GM21526 (cell line): ENCODE measurements around the gene GJD4.

Source experiments
- ATAC-seq: cut with Tn5 transposase; IDR thresholded peaks from one replicate; pipeline ENCODE4 v1.9.1; 2021; ENCODE audit warnings: moderate library complexity; ENCODE audit not compliant: unreplicated experiment, low FRiP score

GJD4 gene

DNA sequence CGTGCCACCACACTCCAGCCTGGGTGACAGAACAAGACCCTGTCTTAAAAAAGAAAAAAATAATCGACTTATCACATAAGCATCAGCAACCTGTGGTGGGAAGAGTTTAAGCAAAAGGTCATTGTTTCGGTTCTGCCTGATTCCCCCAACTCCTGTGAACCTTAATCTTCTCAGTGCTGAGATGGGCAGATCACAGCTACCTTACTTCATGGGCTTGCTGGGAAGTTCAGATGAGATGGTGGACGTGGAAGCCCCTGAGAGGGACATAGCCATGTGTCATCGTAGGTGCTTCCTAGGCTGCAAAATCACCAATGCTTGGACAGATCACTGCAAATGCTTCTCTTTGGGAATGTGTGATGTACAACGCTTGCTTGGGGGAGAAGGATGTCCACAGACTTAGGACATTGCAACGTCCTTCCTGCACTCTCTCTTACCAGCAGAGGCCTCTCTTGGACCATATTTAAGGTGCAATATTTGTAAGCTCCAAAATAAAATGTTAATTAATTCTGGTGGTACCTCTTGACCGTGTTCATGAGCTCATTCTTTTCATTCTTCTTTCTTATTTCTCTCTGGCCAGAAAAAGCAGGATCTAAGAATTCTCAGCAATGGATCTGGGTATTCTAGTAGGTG, 8.6 kb downstream of the GJD4 start:
- no peak for ATAC-seq

DNA sequence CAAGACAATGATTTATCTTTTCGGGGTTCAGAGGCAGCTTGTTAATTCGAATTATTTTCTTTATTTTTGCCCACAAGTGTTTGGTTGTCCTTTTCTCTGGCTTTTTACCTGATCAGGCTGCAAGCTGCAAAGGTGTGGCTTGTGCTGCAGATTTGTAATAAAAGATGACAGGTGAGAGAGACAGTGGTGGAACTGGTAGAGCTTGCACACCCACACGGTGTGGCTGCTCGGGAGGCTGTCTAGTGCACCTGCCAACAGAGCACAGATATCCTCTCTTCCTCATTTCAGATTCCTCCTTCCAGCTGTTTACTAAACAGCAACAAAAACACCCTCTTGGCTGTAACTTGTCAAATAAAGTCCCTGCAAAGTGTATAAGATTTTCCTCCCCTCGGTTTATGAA, 9.2 kb downstream of the GJD4 start:
- no peak for ATAC-seq

DNA sequence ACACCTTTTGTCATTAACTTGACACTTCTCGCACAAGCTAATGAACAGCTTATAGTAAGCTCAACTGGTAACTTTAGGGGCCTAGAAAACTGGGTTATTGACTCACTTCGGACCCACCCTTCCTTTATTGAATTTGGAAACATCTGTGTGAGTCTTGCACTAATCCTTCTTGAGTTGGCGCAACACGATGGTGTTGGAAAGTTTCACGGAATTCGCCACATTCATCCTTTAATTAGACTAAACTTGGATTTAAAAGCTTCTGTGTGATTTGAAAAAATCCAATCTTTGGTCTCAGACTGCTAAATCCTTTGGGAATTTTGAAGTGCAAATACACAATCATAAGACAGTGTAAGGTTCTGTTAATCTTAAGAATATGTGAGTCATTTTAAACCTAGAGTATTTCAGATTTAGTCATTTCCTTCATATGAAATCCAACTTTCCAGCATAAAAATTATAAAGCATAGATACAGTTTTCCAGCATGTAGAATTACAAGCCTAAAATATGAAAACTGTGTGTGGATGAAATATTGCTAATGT, 21.9 kb downstream of the GJD4 start:
- no peak for ATAC-seq

DNA sequence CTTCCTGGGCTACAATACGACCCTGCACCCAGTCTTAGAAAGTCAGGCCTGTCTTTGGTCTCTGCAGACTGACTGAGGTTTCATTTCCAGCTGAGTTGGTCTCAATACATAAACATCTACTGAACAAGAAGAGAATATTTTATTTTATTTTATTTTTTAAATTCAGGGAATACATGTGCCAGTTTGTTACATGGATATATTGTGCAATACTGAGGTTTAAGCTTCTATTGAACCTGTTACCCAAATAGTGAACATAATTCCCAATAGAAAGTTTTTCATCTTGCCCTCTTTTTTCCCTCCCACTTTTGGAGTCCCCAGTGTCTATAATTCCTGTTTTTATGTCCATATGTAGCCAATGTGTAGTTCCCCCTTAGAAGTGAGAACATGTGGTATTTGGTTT, 26.3 kb downstream of the GJD4 start:
- ATAC-seq = no peak

DNA sequence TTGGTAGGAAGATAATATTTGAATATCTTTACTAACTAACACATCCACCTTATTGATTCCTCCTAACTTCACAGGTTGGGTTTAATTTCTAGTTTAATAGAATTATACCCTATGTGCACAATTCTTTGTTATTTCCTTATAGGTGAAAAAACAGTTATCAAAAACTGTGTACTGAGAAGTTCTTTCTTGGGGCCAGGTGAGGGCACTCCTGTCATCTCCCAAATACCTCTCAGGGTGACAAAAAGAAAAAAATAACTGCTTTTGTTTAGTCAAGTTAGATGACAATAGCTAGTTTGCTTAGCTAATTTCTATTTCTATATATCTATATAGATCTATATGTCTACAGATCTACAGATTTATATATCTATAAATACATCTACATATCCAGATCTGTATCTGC, 26.9 kb downstream of the GJD4 start:
- no peak for ATAC-seq

DNA sequence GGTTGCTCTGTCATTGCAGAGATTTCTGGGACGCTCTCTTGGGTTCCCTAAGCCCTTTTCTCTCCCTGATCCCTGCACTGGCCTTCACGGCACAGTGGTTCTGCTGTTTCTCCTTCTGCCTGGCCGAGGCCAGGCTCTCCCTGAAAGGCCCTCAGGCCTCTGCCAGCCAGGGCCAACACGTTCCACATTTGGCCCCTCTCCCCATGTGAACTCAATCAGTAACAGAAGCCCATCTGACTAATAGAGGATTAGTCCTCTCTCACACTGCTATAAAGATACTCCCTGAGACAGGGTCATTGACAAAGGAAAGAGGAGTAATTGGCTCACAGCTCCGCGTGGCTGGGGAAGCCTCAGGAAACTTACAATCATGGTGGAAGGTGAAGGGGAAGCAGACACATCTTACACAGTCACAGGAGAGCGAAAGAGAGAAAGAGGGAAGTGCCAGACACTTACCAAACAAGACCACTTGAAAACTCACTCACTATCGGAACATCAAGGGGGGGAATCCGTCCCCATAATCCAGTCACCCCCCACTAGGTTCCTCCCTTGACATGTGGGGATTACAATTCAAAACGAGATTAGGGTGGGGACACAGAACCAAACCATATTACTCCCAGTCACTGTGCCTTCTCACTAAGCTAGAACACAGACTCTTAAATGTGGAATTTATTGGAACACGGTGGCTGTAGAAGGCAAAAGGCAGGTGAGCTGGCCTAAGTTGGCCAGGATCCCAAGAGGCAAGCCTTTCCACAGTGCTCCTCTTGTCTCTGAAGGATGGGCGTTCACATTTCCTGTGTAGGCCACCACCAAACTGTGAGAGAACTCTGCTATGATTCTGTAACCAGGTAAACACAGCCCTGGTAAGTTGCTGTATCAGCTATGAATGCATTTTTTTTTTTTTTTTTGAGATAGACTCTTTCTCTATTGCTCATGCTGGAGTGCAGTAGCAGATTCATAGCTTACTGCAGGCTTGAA, 28.2 kb downstream of the GJD4 start:
- no peak for ATAC-seq

DNA sequence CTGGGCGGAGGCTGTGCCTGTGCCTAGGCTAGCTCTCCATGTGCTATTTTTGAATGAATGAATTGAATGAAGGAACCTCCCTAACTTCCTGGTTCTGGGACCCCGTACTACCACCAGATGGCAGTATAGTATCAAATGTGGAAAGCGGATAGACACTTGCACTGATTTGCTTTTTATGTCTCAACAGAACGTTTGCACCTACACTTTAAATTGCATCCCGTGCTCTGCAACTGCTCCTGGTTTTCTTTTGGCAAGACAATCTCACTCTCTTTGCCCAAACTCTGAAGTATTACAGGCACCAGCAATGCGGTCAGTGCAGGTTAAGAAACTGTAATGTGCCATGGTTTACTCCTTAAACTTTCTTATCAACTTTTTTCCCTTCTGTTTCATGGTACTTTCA, 30.4 kb downstream of the GJD4 start:
- peak; percentile 74 for ATAC-seq

DNA sequence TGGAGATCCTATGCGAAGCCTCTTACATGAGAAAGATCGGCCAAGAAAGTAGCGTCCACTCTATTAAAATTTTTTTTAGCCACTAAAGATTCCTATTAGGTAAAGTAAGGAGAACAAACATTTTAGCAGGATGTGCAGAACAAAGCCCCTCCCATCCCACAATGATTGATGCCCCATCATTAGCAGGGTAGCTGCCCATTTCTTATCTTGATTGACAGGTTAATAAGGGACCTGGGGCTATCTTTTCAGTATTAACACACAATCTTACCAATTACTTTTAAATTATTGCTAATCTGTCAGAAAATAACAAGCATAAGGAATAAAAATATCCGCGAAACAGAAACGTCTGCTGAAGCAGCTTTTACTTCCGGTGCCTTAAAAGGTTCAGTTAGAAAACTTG, 31.8 kb downstream of the GJD4 start:
- ATAC-seq = no peak

DNA sequence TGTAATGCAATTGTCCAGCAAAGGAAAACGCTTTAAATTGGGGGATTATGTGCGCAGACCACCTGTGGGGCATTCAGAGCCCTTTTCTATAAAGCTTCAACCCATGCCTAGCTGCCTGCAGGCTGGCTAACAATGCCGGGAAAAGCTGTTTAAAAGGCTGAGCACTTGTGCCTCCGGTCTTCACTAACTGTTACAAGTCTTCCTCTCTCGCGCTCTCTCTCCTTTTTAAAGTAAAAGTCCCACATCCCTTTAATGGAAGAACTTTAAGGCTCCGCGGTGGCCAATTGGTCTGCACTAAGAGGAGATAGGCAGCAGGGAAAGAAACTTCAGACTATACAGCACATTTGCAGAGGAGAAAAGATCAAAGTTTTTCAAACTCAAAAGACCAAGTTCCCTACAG, 32.3 kb downstream of the GJD4 start:
- no peak for ATAC-seq

DNA sequence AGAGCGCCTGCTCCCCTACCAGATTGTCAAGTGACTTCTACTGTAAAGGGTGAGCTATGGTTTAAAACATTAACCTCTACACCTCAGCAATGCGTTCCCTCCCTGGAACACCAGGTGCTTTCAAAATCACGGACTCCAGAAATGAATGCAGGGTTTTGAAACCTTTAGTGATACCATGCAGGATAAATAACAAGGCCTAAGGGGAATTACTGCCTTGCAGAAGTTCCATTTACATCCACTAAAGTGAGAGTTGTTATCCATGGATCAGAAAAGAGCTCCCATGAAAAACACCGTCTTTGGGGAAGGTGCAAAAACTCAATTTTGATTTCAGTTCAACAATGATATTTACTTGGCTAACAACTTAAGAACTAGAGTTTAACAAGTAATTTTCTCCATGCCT, 33.0 kb downstream of the GJD4 start:
- ATAC-seq = no peak

DNA sequence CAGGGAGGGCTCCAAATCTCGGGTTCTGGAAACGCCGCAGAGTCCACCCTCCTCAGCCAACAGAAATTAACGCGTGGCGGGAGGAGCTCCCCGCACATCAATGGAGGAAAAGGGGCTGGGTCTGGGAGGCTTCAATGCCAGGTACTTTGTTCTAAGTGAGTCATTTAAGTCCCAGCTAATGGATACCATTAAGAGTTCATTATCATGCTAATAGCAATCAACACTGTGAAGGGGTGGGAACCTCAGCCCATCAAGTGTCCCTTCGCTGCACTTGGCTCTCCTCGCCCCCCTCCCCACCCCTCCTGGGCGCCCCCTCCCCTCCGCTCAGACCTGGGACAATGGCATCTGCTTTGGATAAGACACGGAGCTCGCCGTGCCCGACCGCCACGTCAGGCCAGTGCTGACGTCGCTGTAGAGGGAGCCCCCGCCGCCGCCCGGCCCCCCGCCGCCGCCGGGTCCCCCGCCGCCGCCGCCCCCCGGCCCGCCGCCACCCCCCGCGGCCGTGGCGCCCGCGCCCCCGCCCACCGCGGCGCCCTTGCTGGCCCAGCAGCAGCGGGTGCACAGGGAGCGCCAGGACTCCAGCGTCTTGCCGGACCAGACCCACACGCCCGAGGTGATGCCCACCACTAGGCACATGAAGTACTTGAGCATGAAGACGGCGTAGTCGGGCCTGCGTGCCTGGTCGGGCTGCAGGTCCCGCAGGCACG, 34.0 kb downstream of the GJD4 start:
- no peak for ATAC-seq

DNA sequence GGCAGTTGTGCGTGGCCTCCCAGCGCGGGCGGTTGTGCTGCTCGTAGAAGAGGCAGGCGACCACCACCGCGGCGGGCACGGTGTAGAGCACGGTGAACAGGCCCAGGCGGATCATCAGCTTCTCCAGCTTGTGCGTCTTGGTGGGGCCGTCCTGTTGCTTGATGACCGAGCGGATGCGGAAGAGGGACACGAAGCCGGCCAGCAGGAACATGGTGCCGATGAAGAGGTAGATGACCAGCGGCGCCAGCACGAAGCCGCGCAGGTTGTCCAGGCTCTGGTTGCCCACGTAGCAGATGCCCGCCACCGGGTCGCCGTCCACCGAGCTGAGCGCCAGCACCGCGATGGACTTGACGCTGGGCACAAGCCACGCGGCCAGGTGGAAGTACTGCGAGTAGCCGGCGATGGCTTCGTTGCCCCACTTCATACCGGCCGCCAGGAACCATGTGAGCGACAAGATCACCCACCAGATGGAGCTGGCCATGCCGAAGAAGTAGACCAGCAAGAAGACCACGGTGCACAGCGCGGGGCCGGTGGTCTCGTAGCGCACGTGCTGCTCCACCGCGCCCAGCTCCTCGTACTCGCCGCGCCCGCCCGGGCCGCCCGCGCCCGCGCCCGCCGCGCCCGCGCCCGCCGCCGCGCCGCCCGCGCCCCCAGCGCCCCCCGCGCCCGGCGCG, 34.7 kb downstream of the GJD4 start:
- no peak for ATAC-seq

DNA sequence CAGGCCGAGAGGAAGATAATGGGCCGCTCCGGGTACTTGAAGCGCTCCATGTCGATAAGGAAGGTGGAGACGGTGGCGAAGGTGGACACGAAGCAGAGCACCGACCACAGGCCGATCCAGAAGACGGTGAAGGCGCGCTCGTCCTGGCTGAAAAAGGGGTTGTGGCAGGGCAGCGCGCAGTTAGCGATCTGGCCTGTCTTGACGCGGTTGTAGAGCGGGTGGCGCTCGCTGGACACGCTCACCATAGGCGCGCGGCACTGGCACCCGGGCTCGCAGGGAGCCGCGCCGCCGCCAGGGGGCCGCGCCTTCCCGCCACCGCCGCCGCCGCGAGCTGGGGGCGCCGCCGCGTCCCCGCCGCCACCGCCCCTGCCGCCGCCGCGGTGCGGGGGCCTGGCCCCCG, 35.3 kb downstream of the GJD4 start:
- no peak for ATAC-seq

DNA sequence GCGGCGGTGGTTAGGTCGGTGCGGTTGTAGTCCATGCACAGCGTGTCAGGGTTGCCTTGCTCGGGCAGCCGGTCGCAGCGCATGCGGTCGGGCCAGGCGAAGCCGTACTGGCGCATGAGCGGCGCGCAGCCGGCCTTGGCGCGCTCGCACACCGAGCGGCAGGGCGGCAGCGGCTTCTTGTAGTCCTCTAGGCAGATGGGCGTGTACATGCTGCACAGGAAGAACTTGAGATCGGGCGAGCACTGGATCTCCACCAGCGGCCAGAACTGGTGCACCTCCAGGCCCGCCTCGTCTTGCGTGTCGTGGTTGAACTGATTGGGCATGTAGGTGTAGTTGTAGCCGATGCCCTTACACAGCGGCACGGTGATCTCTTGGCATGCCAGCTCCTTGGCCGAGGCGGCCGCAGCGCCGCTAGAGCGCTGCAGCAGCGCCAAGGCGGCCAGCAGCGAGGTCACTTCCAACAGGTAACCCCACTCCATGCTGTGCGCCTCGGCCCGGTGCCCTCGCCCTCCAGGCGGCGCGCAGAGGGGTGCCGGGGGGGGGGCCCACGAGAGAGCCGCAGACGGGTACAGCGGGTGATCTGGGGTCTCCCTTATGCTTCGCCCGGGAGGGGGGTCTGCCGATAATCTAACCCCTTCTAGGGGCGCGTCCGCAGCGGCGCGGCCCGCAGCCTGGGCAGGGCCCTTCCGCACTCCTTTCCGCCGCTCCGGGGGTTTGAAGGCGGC, 36.0 kb downstream of the GJD4 start:
- ATAC-seq = peak; percentile 42

DNA sequence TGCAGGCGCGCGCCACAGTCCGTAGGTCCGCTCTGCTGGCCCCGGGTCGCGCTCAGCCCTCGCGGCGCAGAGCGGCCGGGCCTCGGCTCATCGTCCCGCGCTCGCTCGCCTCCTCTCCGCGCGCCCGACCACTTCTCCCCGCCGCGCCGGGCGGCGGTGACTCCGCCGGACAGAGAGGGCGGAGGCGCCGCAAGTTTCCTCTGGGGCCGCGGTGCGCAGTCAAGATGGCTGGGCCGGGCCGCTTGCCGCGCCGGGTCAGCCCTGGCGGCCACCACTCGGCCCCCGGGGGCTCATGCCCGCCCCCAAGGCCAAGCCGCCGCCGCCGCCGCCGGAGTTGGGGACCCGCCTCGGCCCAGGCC, 36.5 kb downstream of the GJD4 start:
- peak; percentile 26 for ATAC-seq

DNA sequence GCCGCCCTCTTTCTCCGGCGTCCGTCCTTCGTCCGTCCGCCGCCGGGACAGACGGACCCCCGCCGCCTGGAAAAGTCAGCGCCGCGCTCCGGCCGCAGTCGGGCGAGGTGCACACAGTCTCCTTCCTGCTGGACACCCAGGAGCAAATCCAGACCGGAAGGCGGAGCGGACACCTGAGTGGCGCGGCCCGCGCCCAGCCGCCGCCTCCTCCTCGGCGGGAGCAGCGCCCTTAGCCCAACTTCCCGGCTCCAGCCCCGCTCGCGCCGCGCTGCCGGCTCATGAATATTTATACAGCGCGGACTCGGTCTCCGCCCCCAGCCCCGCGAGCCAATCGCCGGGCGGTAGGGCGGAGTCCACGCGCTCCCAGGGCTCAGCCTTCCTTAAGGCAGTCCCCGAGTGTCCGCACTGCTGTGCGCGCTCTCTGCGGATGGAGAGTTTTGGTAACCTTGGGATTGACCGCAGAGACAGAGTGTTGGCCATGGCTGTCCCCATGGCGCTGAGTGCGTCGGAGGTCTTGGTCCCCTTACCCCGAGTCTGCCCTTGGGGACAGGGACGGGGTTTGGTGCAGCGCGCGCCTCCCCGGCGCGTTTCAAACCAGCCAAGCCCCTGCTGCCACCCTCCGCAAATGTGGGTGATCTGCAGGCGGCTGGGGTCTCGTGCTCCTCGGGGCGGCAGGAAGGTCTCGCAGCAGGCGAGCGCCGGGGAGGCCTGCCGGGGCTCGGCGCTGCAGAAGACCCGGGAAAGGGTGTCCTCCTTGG, 37.1 kb downstream of the GJD4 start, which contains the start of gene FZD8:
TSS of gene FZD8 (minus strand) at position 262 of the 758 bp plus-strand sequence. CDS start 867 bp downstream, outside the sequence.
- ATAC-seq = peak; percentile 95

DNA sequence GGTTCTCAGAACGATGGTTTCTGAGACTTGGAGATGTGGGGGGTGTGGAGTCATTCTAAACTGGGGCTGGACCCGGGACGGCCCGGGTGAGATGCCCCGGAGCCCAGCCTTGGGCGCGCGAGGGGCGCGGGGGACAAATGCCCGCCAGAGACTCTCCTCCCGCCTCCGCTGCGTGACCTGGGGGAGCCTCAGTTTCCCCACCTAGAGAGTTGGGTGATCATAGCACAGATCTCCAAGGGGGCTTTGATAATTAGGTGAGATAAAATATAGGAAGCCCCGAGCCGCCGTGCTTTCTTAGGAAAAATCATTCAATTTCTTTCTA, 37.6 kb downstream of the GJD4 start:
- no peak for ATAC-seq

DNA sequence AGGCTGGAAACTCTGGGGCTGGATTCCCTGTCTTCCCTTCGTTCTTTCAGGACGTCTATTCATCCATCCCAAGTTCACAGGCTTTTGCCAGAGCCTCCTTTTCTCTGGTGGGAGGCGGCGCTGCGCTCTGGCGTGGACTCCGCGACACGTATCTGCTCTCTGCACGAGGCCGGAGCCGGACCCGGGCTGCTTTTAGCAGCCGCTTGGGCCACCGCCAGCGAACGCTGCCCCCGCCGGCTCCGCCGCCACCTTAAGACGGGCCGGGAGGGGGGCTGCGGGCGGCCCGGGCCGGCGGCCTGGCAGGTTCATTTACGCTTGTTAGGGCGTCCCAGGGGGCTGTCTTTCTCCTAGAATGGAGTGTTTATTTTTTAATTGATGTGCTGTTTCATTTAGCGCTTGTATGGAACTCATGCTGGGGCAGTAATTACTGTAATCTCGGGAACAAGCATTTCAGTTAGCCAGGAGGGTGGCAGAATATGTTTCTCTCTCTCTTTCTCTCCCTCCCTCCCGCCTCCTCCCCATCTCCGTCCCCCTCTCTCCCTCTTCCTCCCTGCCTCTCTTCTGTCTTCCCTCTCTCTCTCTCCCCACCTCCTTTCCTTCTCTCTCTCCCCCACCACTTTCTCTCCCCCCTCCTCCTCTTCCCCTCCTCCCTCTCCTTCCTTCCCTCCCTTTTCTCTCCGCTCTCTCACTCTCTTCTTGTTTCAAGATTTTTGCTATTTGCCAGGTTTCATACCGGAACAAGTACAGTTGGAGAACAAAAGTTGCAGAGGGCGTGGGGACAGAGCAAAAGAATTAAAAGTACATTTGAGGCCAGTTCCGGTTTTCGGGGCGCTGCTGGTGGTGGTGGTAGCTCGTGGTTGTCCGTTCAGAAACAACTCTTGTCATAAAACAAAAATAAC, 38.3 kb downstream of the GJD4 start:
- no peak for ATAC-seq
